DLD1 (cell line): ENCODE measurements around the gene LDB1.

Experiments
- in situ Hi-C: cut with HindIII; loops from 2 replicates; pipeline ENCODE4 v1.10.0; 2017; ENCODE audit warnings: low sequenced_read_pairs

LDB1 gene

GRCh38 chr10:102120142-102120990 lies at the start of gene LDB1:
TSS of gene LDB1 (minus strand) at chr10:102120368. CDS start at chr10:102120110, 258 bp downstream.
- in situ Hi-C loops: no loop called here

GRCh38 chr10:102167861-102168260 lies 47.7 kb upstream of the LDB1 start:
- in situ Hi-C loops: no loop called here

- in situ Hi-C loops: no loop called here
Measured at GRCh38 chr10:102163342-102163989, 43.3 kb upstream of the LDB1 start.

- in situ Hi-C loops: no loop called here
Measured at GRCh38 chr10:102159831-102160230, 39.7 kb upstream of the LDB1 start.

- in situ Hi-C loops: no loop called here
Measured at GRCh38 chr10:102159051-102159597, 39.0 kb upstream of the LDB1 start.

GRCh38 chr10:102157224-102157623 lies 37.1 kb upstream of the LDB1 start:
- in situ Hi-C loops: no loop called here

GRCh38 chr10:102154466-102155116 lies 34.4 kb upstream of the LDB1 start:
- in situ Hi-C loops: no loop called here

GRCh38 chr10:102153093-102153620 lies 33.0 kb upstream of the LDB1 start:
- in situ Hi-C loops: no loop called here

- in situ Hi-C loops: no loop called here
Measured at GRCh38 chr10:102152545-102152890, 32.4 kb upstream of the LDB1 start.

- in situ Hi-C loops: no loop called here
Measured at GRCh38 chr10:102151774-102152544, 31.8 kb upstream of the LDB1 start, which contains the start of gene NOLC1. TSS of gene NOLC1 (plus strand) at chr10:102152389. CDS start at chr10:102152411, 22 bp downstream.

GRCh38 chr10:102150970-102151773 lies 31.0 kb upstream of the LDB1 start:
- in situ Hi-C loops: no loop called here

- in situ Hi-C loops: no loop called here
Measured at GRCh38 chr10:102148275-102148674, 28.1 kb upstream of the LDB1 start.

- in situ Hi-C loops: no loop called here
Measured at GRCh38 chr10:102147561-102147960, 27.4 kb upstream of the LDB1 start.

GRCh38 chr10:102146971-102147428 lies 26.8 kb upstream of the LDB1 start:
- in situ Hi-C loops: no loop called here

GRCh38 chr10:102141583-102142107 lies 21.5 kb upstream of the LDB1 start:
- in situ Hi-C loops: no loop called here

GRCh38 chr10:102140913-102141540 lies 20.9 kb upstream of the LDB1 start:
- in situ Hi-C loops: no loop called here

- in situ Hi-C loops: no loop called here
Measured at GRCh38 chr10:102140218-102140617, 20.1 kb upstream of the LDB1 start.

GRCh38 chr10:102139281-102140110 lies 19.3 kb upstream of the LDB1 start:
- in situ Hi-C loops: no loop called here
